HepG2 (cell line): ENCODE data around the gene IBA57. TPM values are rescaled to one million over a fixed set of nuclear protein-coding genes. Genes with fewer than 3 reads are reported as not detected.

Source experiments
- ATAC-seq: fragments of 200-7000 bp; cut with Tn5 transposase; 3 replicates; pipeline ENCODE4 v1.9.1; 2020; ENCODE audit warnings: mild to moderate bottlenecking, moderate library complexity
- BruUV-seq: library from RNA; stranded (reverse); fragments of 400-500 nt; replicated peaks from 2 replicates; lab custom pipeline; 2021; lab: Mats Ljungman, UMichigan
- CTCF ChIA-PET: fragments of 300-600 bp; formaldehyde crosslinking; extraction: SDS; loops from one replicate; lab custom pipeline; 2021; ENCODE audit warnings: low total read pairs, inconsistent platforms, low intra/inter-chr PET ratio; lab: Yijun Ruan, JAX
- POLR2A ChIA-PET: fragments of 350-600 bp; sonication (Branson Sonifier 250); formaldehyde crosslinking; loops from one replicate; lab custom pipeline; 2020; ENCODE audit warnings: antibody characterized with exemption, inconsistent platforms; lab: Yijun Ruan, JAX
- DNase-seq: peaks from one replicate; pipeline ENCODE4 v3.0.0-alpha.2; 2015; ENCODE audit warnings: low spot score
- FAIRE-seq: peaks from 3 replicates; lab custom pipeline; 2011; peaks lifted over from hg19 to GRCh38; lab: Jason Lieb, UNC
- H2AFZ ChIP-seq: one replicate; pipeline ENCODE4 v1.6.1; 2011; ENCODE audit warnings: low read length, inconsistent platforms
- H3K27ac ChIP-seq: fragments of 300-600 bp; 3 replicates; pipeline ENCODE4 v1.8.0; 2011; ENCODE audit warnings: mixed run types, mild to moderate bottlenecking, mixed read lengths, low read length, inconsistent platforms; ENCODE audit not compliant: insufficient read depth; ENCODE audit errors: extremely low read length
- H3K27me3 ChIP-seq, 2 experiments: fragments of 200-600 bp in 1 of 2; 2 replicates in 1 of 2; 3 replicates in 1 of 2; pipeline versions ENCODE4 v1.6.0 to v1.8.0; 2011; ENCODE audit warnings: low read length in 2 of 2, mild to moderate bottlenecking in 2 of 2, moderate library complexity in 2 of 2, inconsistent platforms in 1 of 2; ENCODE audit not compliant: insufficient read depth in 2 of 2, control insufficient read depth in 1 of 2
- H3K36me3 ChIP-seq, 2 experiments: fragments of 200-600 bp in 1 of 2; replicated peaks in 1 of 2; 2 replicates in 1 of 2; 3 replicates in 1 of 2; pipeline versions ENCODE4 v1.5.1 to v1.8.0; 2011; ENCODE audit warnings: low read length in 2 of 2, inconsistent platforms in 1 of 2; ENCODE audit not compliant: insufficient read depth in 2 of 2, control insufficient read depth in 1 of 2
- H3K4me1 ChIP-seq: 2 replicates; pipeline ENCODE4 v1.5.1; 2012; ENCODE audit warnings: low read length, inconsistent platforms; ENCODE audit not compliant: insufficient read depth
- H3K4me2 ChIP-seq: 2 replicates; pipeline ENCODE4 v1.6.0; 2011; ENCODE audit warnings: low read depth, low read length, inconsistent platforms
- H3K4me3 ChIP-seq, 3 experiments: fragments of 200-600 bp in 1 of 3; sonication (generic), shearing (Covaris generic) in 1 of 3; replicated peaks in 1 of 3; 2 replicates each; pipeline ENCODE4 v1.5.1; 2011 to 2016; ENCODE audit warnings: low read length in 3 of 3, inconsistent platforms in 2 of 3, low read depth in 2 of 3, mild to moderate bottlenecking in 2 of 3, control low read depth in 1 of 3, mixed read lengths in 1 of 3; ENCODE audit not compliant: insufficient read depth in 1 of 3
- H3K79me2 ChIP-seq: one replicate; pipeline ENCODE4 v1.6.1; 2011; ENCODE audit warnings: low read length, inconsistent platforms; ENCODE audit not compliant: insufficient read depth
- H3K9ac ChIP-seq: 2 replicates; pipeline ENCODE4 v1.6.0; 2011; ENCODE audit warnings: mild to moderate bottlenecking, low read depth, low read length, inconsistent platforms; ENCODE audit not compliant: insufficient read depth
- H3K9me3 ChIP-seq: 2 replicates; pipeline ENCODE4 v1.5.1; 2012; ENCODE audit warnings: mild to moderate bottlenecking, low read length
- H4K20me1 ChIP-seq: 2 replicates; pipeline ENCODE4 v1.6.0; 2011; ENCODE audit warnings: inconsistent platforms, mild to moderate bottlenecking, low read length, moderate library complexity; ENCODE audit not compliant: insufficient read depth
- EZH2 ChIP-seq: conservative IDR thresholded peaks from 2 replicates; pipeline ENCODE4 v1.6.1; 2012; ENCODE audit warnings: mild to moderate bottlenecking, low read depth, low read length, moderate library complexity
- GATA4 ChIP-seq: sonication (generic); IDR thresholded peaks from 2 replicates; pipeline ENCODE4 v1.6.1; 2016; ENCODE audit warnings: antibody characterized with exemption, low read depth, borderline replicate concordance
- KLF6 ChIP-seq: IDR thresholded peaks from 2 replicates; pipeline ENCODE4 v1.8.0; 2016; ENCODE audit warnings: missing biosample characterization, missing genetic modification reagents
- NR3C1 ChIP-seq: sonication (generic); formaldehyde crosslinking; IDR thresholded peaks from 2 replicates; pipeline ENCODE4 v1.4.0; 2020; ENCODE audit warnings: missing genetic modification reagents
- NRL ChIP-seq: sonication (generic); formaldehyde crosslinking; IDR thresholded peaks from 2 replicates; pipeline ENCODE4 v1.5.0; 2020; ENCODE audit warnings: missing genetic modification reagents, mild to moderate bottlenecking, moderate library complexity, borderline replicate concordance
- SIX1 ChIP-seq: sonication (generic); formaldehyde crosslinking; IDR thresholded peaks from 2 replicates; pipeline ENCODE4 v1.4.0; 2020; ENCODE audit warnings: missing genetic modification reagents, borderline replicate concordance
- ZNF343 ChIP-seq: sonication (generic); formaldehyde crosslinking; IDR thresholded peaks from 2 replicates; pipeline ENCODE4 v1.4.0; 2020; ENCODE audit warnings: mild to moderate bottlenecking, missing genetic modification reagents
- ZNF383 ChIP-seq: sonication (generic); formaldehyde crosslinking; IDR thresholded peaks from 2 replicates; pipeline ENCODE4 v1.4.0; 2020; ENCODE audit warnings: missing genetic modification reagents, mild to moderate bottlenecking, borderline replicate concordance
- ZNF530 ChIP-seq: sonication (generic); formaldehyde crosslinking; IDR thresholded peaks from 2 replicates; pipeline ENCODE4 v1.5.0; 2020; ENCODE audit warnings: low read depth, mild to moderate bottlenecking, missing genetic modification reagents
- ZNF761 ChIP-seq: sonication (generic); formaldehyde crosslinking; conservative IDR thresholded peaks from 2 replicates; pipeline ENCODE4 v1.4.0; 2020; ENCODE audit warnings: mild to moderate bottlenecking, missing genetic modification reagents
- WGBS: methylation state at CpG from one replicate; pipeline ENCODE4 v1.1.6; 2017; ENCODE audit warnings: low lambda C conversion rate; 5-methylcytosine and 5-hydroxymethylcytosine counted together
- in situ Hi-C: cut with HindIII; loops from 2 replicates; pipeline ENCODE4 v1.10.0; 2017; ENCODE audit warnings: low pct_unique_long_range_greater_than_20kb; ENCODE audit not compliant: extremely low pct_ligation_motif_present
- intact Hi-C: fragments of 100-400 bp; cut with micrococcal nuclease; formaldehyde crosslinking; loops from one replicate; pipeline ENCODE4 v1.10.0; 2022; ENCODE audit not compliant: unreplicated experiment
- polyA plus RNA-seq, 8 experiments: library from polyadenylated mRNA; depleted of rRNA in 3 of 8; stranded (reverse) in 7 of 8; unstranded in 1 of 8; fragments of >200 nt; fragmentation: Illumina TruSeq in 4 of 8; extraction: Trizol in 4 of 8; gene quantifications; 2 replicates each; pipeline versions ENCODE4 v1.2.1 to v1.2.3, GENCODE V29; 2011 to 2016; ENCODE audit warnings: low read depth in 4 of 8, missing spikeins in 1 of 8, mixed read lengths in 1 of 8; ENCODE audit not compliant: insufficient read depth in 1 of 8
- total RNA-seq, 5 experiments: library from RNA; depleted of rRNA; stranded (reverse); fragments of >200 nt; fragmentation: Illumina TruSeq; extraction: Trizol; gene quantifications; 2 replicates each; pipeline ENCODE4 v1.2.3, GENCODE V29; 2016; ENCODE audit warnings: low read depth in 1 of 5
- TF ChIP-seq, protein P1 (sequence below): sonication (generic); formaldehyde crosslinking; IDR thresholded peaks from 2 replicates; pipeline ENCODE4; 2020; ENCODE audit warnings: missing genetic modification reagents, mild to moderate bottlenecking, borderline replicate concordance
- TF ChIP-seq, protein P2 (sequence below): sonication (generic); formaldehyde crosslinking; IDR thresholded peaks from 2 replicates; pipeline ENCODE4 v1.8.1; 2023; ENCODE audit warnings: mild to moderate bottlenecking, missing genetic modification reagents
- TF ChIP-seq, protein P3 (sequence below): sonication (generic); formaldehyde crosslinking; IDR thresholded peaks from 2 replicates; pipeline ENCODE4 v1.5.0; 2020; ENCODE audit warnings: missing genetic modification reagents

IBA57 gene
- total and polyA plus RNA-seq, 2 of the 13 experiments (the other 11 are each of a cell fraction or from before 2014, with no cell fraction given): 2.3 to 10.2 TPM

DNA sequence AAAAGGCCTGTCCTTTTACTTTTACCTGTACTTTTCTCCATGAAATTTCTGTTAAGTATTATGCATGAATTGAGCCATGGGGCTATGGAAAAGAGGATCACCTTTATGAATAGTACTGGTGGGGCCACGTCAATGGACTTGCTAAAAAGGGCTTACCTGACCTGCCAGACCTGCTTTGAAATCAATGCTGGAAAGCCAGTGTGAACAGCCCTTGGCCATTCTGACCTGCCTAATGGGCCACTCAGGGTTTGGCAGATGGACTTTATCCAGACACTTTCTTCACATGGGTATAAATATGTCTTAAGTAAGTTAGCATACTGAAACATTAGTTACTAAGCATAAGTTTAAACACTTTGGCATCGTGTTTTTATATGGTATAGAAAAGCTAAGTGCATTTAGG lies 33.8 kb upstream of the IBA57 start:
- WGBS: 2% methylated on average over 2 of the region's 2 CpGs
- no peaks in the 10 kb centered on the region for H3K36me3 ChIP-seq
- CTCF ChIA-PET: interaction anchor here (1.5 to 1.8 kb wide), 2 partner anchors 34 to 60 kb away, joined by 7 to 12 read pairs; partner anchors contain the start of gene IBA57
- H2AFZ ChIP-seq: no peak overlapping the region
- FAIRE-seq: no peak
- H3K79me2 ChIP-seq: no peaks in the 10 kb centered on the region
- DNase-seq: no peak
- H3K4me1 ChIP-seq: 0 out of 2 replicates have a peak, but pooled peaks cover 4% of the 10 kb centered on the region
- no peak overlapping the region for H3K27ac ChIP-seq
- in situ Hi-C loops: no loop called here
- POLR2A ChIA-PET: no interaction called here
- no peaks in the 10 kb centered on the region for H3K9me3 ChIP-seq
- ATAC-seq: no peak
- TF ChIP-seq, protein P1, sequence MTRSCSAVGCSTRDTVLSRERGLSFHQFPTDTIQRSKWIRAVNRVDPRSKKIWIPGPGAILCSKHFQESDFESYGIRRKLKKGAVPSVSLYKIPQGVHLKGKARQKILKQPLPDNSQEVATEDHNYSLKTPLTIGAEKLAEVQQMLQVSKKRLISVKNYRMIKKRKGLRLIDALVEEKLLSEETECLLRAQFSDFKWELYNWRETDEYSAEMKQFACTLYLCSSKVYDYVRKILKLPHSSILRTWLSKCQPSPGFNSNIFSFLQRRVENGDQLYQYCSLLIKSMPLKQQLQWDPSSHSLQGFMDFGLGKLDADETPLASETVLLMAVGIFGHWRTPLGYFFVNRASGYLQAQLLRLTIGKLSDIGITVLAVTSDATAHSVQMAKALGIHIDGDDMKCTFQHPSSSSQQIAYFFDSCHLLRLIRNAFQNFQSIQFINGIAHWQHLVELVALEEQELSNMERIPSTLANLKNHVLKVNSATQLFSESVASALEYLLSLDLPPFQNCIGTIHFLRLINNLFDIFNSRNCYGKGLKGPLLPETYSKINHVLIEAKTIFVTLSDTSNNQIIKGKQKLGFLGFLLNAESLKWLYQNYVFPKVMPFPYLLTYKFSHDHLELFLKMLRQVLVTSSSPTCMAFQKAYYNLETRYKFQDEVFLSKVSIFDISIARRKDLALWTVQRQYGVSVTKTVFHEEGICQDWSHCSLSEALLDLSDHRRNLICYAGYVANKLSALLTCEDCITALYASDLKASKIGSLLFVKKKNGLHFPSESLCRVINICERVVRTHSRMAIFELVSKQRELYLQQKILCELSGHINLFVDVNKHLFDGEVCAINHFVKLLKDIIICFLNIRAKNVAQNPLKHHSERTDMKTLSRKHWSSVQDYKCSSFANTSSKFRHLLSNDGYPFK (CRISPR knock-in tag): no peak
- TF ChIP-seq GATA4: no peak
- TF ChIP-seq KLF6: no peak
- no peak for TF ChIP-seq NRL
- no TSS peak for BruUV-seq
- H3K4me3 ChIP-seq: no peak overlapping the region; a peak in 1 of 6 replicates
- H3K9ac ChIP-seq: no peak overlapping the region
- no peaks in the 10 kb centered on the region for H4K20me1 ChIP-seq
- H3K27me3 ChIP-seq: peaks cover 0 to 8% of the 10 kb centered on the region in 2 experiments; a peak in 2 of 5 replicates
- no peak overlapping the region for H3K4me2 ChIP-seq
- intact Hi-C loops: loop anchor here (1.0 to 2.0 kb wide), 4 partner anchors 9 to 60 kb away; partner anchors contain the start of gene GUK1

DNA sequence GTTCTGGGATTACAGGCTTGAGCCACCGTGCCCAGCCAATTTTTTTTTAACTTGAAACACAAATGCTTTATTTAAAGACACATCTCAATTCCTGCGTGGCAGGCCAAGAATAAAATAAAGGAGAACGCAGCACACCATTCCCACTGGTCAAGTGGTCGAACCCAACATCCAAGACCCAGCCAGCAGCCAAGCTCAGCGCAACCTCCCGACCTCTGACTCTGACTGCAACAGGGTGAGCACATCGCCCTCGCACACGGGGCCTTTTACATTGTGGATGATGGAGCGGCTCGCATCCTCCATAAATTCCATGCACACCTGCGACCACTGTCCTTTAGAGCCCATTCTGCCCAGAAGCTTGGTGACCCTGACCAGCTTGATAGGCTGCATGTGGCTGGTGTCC lies 31.0 kb upstream of the IBA57 start:
- Histone ChIP-seq H3K79me2 (no peaks in the 10 kb centered on the region), H4K20me1 (no peaks in the 10 kb centered on the region), H3K27me3 (peaks cover 0 to 8% of the 10 kb centered on the region in 2 experiments; a peak in 2 of 5 replicates), H3K4me1 (peaks cover 9% of the 10 kb centered on the region), H2AFZ (no peak overlapping the region), H3K9me3 (no peaks in the 10 kb centered on the region)
- POLR2A ChIA-PET: interaction anchor here (1.1 kb wide), 1 partner anchor 31 kb away, joined by 3 read pairs; the partner anchor contains the start of gene IBA57
- FAIRE-seq (no peak), DNase-seq (no peak)
- BruUV-seq: no TSS peak
- CTCF ChIA-PET: no interaction called here
- TF ChIP-seq ZNF343 (CRISPR knock-in tag) (no peak), ZNF761 (CRISPR knock-in tag) (no peak), ZNF530 (no peak), ZNF383 (CRISPR knock-in tag) (no peak), SIX1 (CRISPR knock-in tag) (no peak), NR3C1 (no peak), EZH2 (no peak)
- TF ChIP-seq, protein P2, sequence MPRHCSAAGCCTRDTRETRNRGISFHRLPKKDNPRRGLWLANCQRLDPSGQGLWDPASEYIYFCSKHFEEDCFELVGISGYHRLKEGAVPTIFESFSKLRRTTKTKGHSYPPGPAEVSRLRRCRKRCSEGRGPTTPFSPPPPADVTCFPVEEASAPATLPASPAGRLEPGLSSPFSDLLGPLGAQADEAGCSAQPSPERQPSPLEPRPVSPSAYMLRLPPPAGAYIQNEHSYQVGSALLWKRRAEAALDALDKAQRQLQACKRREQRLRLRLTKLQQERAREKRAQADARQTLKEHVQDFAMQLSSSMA (CRISPR knock-in tag): no peak
- TF ChIP-seq, protein P3, sequence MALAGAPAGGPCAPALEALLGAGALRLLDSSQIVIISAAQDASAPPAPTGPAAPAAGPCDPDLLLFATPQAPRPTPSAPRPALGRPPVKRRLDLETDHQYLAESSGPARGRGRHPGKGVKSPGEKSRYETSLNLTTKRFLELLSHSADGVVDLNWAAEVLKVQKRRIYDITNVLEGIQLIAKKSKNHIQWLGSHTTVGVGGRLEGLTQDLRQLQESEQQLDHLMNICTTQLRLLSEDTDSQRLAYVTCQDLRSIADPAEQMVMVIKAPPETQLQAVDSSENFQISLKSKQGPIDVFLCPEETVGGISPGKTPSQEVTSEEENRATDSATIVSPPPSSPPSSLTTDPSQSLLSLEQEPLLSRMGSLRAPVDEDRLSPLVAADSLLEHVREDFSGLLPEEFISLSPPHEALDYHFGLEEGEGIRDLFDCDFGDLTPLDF: no peak
- TF ChIP-seq, all 625 proteins: peak for 0
- in situ Hi-C loops (no loop called here), intact Hi-C loops (no loop called here)
- Histone ChIP-seq H3K36me3 (no peaks in the 10 kb centered on the region), H3K4me2 (no peak overlapping the region), H3K27ac (no peak overlapping the region), H3K9ac (no peak overlapping the region), H3K4me3 (no peak overlapping the region)
- 34% methylated on average over 11 of the region's 12 CpGs for WGBS
- no peak for ATAC-seq
